Urinary bladder (tissue), 4 donors: Measurements from ENCODE around the gene WFDC8. TPM values are rescaled to one million over a fixed set of nuclear protein-coding genes. Genes with fewer than 3 reads are reported as not detected.
"Not testable (repeated sequence)": the region's sequence is repeated elsewhere in the genome, so short reads cannot be mapped to it uniquely, and the experiment has no call there.

Experiments used
- DNase-seq: peaks from one replicate; pipeline ENCODE4 v3.0.0-alpha.2; 2015; ENCODE audit errors: extremely low spot score
- H3K27ac ChIP-seq: one replicate; pipeline ENCODE4 v1.5.1; 2013; ENCODE audit warnings: low read depth, mild to moderate bottlenecking, moderate library complexity
- H3K36me3 ChIP-seq: one replicate; pipeline ENCODE4 v1.6.1; 2013; ENCODE audit warnings: mild to moderate bottlenecking, moderate library complexity; ENCODE audit not compliant: insufficient read depth
- H3K4me1 ChIP-seq: one replicate; pipeline ENCODE4 v1.6.1; 2013; ENCODE audit warnings: mild to moderate bottlenecking, moderate library complexity; ENCODE audit not compliant: insufficient read depth
- H3K4me3 ChIP-seq: one replicate; pipeline ENCODE4 v1.5.1; 2013; ENCODE audit warnings: low read depth, low read length
- WGBS: extraction: QIAGEN DNeasy Blood & Tissue Kit; methylation state at CpG from one replicate; pipeline ENCODE4 v1.1.7; 2013; 5-methylcytosine and 5-hydroxymethylcytosine counted together
- polyA plus RNA-seq: library from polyadenylated mRNA; stranded (reverse); fragments of 200-250 nt; gene quantifications from one replicate; pipeline ENCODE4 v1.2.3, GENCODE V29; 2013
- total RNA-seq: library from RNA; depleted of rRNA; stranded (reverse); fragments of >200 nt; gene quantifications from one replicate; pipeline ENCODE4 v1.2.3, GENCODE V29; 2014
- donor health status: healthy with polysubstance abuse.
- donor health status: healthy.

WFDC8 gene
- total RNA-seq (not detected), polyA plus RNA-seq (not detected)

DNA sequence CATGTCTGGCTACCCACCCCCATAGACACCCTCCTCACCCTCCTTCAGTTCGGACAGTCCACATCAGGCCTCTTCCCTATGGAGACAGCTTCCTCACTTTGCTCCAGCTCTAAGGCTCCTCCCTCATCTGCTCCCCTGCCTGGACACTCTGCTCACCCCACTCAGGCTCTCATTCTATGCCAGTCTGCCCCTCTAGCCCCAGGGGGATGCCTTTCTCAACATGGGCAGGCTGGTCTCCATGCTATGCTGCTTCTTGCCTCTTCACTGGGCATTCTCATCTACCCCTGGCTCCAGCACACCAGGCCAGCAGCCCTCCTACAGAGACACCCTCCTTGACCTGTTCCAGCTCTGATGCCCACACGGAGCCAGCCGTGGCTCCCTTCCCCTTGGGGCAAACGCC is at the start of gene WFDC8:
WFDC8 (minus strand) TSS at position 101 of the 400 bp plus-strand sequence; CDS start at position 64, 37 bp downstream.
- Histone ChIP-seq H3K27ac (no peak within 1 kb of the TSS), H3K4me1 (no peaks in the 10 kb centered on the region), H3K36me3 (no peaks in the 10 kb centered on the region), H3K4me3 (no peak within 1 kb of the TSS)
- 69% methylated on average over 4 of the region's 4 CpGs for WGBS
- DNase-seq = no peak

DNA sequence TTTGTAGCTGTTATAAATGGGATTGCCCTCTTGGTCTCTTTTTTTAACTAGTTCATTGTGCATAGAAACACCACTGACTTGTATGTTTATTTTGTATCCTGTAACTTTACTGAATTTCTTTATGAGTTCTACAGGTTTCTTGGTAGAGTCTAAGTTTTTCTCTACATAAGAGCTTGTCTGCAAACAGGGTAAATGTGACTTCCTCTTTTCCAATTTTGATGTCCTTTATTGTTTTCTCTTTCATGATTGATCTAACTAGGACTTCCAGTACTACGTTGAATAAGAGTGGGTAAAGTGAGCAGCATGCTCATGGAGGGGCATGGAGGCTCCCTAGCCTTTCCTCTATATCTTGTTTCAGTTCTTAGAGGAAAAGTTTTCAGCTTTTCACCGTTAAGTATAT is 47.5 kb upstream of the WFDC8 start:
- no peaks in the 10 kb centered on the region for H3K4me1 ChIP-seq
- H3K4me3 ChIP-seq = no peak overlapping the region
- WGBS = 64% methylated on average over 2 of the region's 2 CpGs
- no peaks in the 10 kb centered on the region for H3K36me3 ChIP-seq
- no peak for DNase-seq
- no peak overlapping the region for H3K27ac ChIP-seq

DNA sequence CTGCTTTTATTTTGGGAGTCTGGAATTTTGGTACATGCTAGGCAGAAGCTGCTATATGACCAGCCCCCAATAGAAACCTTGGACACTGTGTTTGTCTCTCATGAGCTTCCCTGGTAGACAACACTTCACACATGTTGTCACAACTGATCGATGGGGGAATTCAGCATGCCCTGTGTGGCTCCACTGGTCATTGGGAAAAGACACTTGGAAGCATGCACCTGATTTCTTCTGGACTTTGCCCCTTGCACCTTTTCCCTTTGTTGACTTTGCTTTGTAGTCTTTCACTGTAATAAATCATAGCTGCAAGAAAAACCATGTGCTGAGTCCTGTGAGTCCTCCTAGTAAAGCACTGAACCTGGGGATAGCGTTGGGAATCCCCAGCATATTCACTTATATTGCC is 42.5 kb upstream of the WFDC8 start:
- no peak for DNase-seq
- Histone ChIP-seq H3K4me1 (no peaks in the 10 kb centered on the region), H3K27ac (no peak overlapping the region), H3K4me3 (no peak overlapping the region), H3K36me3 (no peaks in the 10 kb centered on the region)
- WGBS = 80% methylated on average over 2 of the region's 2 CpGs

GRCh38 chr20:45617591-45617990 is 38.5 kb upstream of the WFDC8 start:
- Histone ChIP-seq H3K4me3 (no peak overlapping the region), H3K4me1 (no peaks in the 10 kb centered on the region), H3K36me3 (no peaks in the 10 kb centered on the region), H3K27ac (no peak overlapping the region)
- 92% methylated on average over 2 of the region's 2 CpGs for WGBS
- no peak for DNase-seq

- Histone ChIP-seq H3K4me3 (no peak overlapping the region), H3K36me3 (no peaks in the 10 kb centered on the region), H3K27ac (no peak overlapping the region), H3K4me1 (no peaks in the 10 kb centered on the region)
- DNase-seq = no peak
Observed at GRCh38 chr20:45612314-45612713, 33.2 kb upstream of the WFDC8 start.

- WGBS = 48% methylated on average over 4 of the region's 4 CpGs
- H3K27ac ChIP-seq = no peak overlapping the region
- H3K36me3 ChIP-seq = no peaks in the 10 kb centered on the region
- H3K4me1 ChIP-seq = no peaks in the 10 kb centered on the region
- DNase-seq = no peak
- H3K4me3 ChIP-seq = no peak overlapping the region
Observed at GRCh38 chr20:45611054-45611453, 32.0 kb upstream of the WFDC8 start.

DNA sequence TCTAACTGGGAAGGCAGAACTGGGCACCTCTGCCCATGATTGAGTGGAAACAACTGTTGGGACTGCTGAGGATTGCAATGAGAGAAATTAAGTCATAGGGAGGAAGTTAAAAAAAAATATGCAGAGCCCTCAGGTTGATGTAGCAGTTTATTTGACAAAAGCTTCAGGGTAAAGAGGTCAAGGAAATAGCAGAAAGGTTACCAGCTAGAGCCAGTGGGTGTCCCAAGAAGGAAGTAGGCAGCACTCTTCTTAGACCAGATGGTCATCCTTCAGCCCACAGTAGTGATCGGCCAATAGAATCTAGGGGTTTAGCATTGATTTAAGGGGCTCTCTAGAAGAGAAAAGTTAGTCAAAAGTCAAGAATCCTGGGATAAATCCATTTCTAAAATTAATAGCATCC is 28.7 kb upstream of the WFDC8 start:
- 93% methylated on average over 1 of the region's 1 CpG for WGBS
- no peak for DNase-seq
- H3K36me3 ChIP-seq = no peaks in the 10 kb centered on the region

GRCh38 chr20:45595235-45595634 is 16.2 kb upstream of the WFDC8 start:
- Histone ChIP-seq H3K4me3 (no peak overlapping the region), H3K27ac (no peak overlapping the region), H3K36me3 (no peaks in the 10 kb centered on the region), H3K4me1 (no peaks in the 10 kb centered on the region)
- 69% methylated on average over 1 of the region's 1 CpG for WGBS
- DNase-seq = no peak

More for the DNA sequence above, 28.7 kb upstream of the WFDC8 start:
- Histone ChIP-seq H3K4me3 (no peak overlapping the region), H3K27ac (no peak overlapping the region), H3K4me1 (no peaks in the 10 kb centered on the region)

- no peak overlapping the region for H3K4me3 ChIP-seq
- no peaks in the 10 kb centered on the region for H3K4me1 ChIP-seq
- DNase-seq = no peak
- 88% methylated on average over 1 of the region's 1 CpG for WGBS
- H3K36me3 ChIP-seq = no peaks in the 10 kb centered on the region
- no peak overlapping the region for H3K27ac ChIP-seq
Observed at GRCh38 chr20:45593498-45593897, 14.4 kb upstream of the WFDC8 start.

DNA sequence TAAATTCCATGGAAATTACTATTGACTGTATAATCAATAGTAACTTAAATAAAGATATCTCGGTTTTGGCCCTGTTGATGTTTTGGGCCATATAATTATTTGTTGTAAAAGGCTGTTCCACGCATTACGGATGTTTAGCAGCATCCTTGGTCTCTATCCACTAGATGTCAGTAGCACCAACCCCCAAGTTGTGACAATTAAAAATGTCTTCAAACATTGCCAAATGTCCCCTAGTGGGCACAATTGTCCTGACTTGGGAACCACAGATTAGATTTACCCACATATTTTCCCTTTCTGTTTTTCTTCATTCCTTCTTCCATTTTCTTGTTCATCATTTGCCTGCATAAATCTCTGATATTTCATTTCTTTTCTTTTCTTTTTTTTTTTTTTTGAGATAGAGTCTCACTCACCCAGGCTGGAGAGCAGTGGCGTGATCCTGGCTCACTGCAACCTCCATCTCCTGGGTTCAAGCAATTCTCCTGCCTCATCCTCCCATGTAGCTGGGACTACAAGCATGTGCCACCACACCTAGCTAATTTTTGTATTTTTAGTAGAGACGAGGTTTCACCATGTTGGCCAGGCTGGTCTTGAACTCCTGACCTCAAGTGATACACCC is 13.6 kb upstream of the WFDC8 start:
- Histone ChIP-seq H3K36me3 (no peaks in the 10 kb centered on the region), H3K4me3 (no peak overlapping the region), H3K4me1 (no peaks in the 10 kb centered on the region), H3K27ac (no peak overlapping the region)
- DNase-seq = no peak
- WGBS = 62% methylated on average over 5 of the region's 5 CpGs

DNA sequence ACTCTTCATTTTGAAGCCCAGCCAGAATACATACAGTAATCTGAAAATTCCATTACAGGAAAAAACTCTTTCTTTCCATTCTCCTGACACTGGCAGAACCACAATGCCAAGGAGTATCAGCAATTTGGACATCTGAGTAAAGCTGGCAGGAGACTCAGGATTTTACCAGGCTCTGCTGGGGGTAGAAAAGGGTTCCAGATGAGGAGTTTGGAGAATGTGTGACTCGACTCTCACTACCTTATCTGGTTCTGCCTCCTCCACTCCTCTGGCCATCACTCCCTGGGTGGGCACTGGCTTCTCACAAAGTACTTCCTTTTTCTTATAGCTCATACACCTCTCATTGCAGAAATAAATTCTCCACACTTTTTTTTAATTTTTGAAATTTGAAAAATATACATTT is 10.6 kb upstream of the WFDC8 start:
- Histone ChIP-seq H3K4me3 (no peak overlapping the region), H3K36me3 (no peaks in the 10 kb centered on the region), H3K4me1 (no peaks in the 10 kb centered on the region), H3K27ac (no peak overlapping the region)
- WGBS = 32% methylated on average over 1 of the region's 1 CpG
- DNase-seq = no peak

- no peaks in the 10 kb centered on the region for H3K36me3 ChIP-seq
- H3K27ac ChIP-seq = no peak overlapping the region
- no peak for DNase-seq
- no peak overlapping the region for H3K4me3 ChIP-seq
- no peaks in the 10 kb centered on the region for H3K4me1 ChIP-seq
- 71% methylated on average over 2 of the region's 2 CpGs for WGBS
Observed at GRCh38 chr20:45588800-45589199, 9.7 kb upstream of the WFDC8 start.

GRCh38 chr20:45585986-45586385 is 6.9 kb upstream of the WFDC8 start:
- WGBS = 76% methylated on average over 5 of the region's 5 CpGs
- not testable (repeated sequence) for H3K4me1 ChIP-seq, DNase-seq, H3K36me3 ChIP-seq, H3K27ac ChIP-seq, H3K4me3 ChIP-seq

DNA sequence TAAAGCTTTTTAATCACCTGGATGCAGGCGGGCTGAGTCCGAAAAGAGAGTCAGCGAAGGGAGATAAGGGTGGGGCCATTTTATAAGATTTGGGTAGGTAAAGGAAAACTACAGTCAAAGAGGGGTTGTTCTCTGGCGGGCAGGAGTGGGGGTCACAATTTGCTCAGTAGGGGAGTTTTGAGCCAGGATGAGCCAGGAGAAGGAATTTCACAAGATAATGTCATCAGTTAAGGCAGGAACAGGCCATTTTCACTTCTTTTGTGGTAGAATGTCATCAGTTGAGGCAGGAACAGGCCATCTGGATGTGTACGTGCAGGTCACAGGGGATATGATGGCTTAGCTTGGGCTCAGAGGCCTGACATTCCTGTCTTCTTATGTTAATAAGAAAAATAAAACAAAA is 5.2 kb upstream of the WFDC8 start:
- H3K36me3 ChIP-seq, H3K27ac ChIP-seq, H3K4me1 ChIP-seq, H3K4me3 ChIP-seq, DNase-seq: not testable (repeated sequence)
- 78% methylated on average over 5 of the region's 5 CpGs for whole genome bisulfite sequencing

- DNase-seq = no peak
- 59% methylated on average over 3 of the region's 3 CpGs for WGBS
Observed at GRCh38 chr20:45583502-45583901, 4.4 kb upstream of the WFDC8 start.

More at GRCh38 chr20:45583502-45583901, 4.4 kb upstream of the WFDC8 start:
- Histone ChIP-seq H3K4me3 (no peak overlapping the region), H3K4me1 (no peaks in the 10 kb centered on the region), H3K27ac (no peak overlapping the region), H3K36me3 (no peaks in the 10 kb centered on the region)
